ENCODE measurements around the gene LTBP3.

GRCh38 chr11:65491614-65492386, 66.4 kb downstream of the LTBP3 start:
- TF ChIP-seq CTCF (IDR thresholded peaks at IDR 0.05 in 4 of 5, conservative IDR thresholded peaks at IDR 0.05 in 1 of 5): no peak
- TF ChIP-seq POLR2A (IDR thresholded peaks at IDR 0.05): peak in 1 of 2 donors; percentile 75

All from gastrocnemius medialis (tissue), 4 donors.